GM18502 (cell line): ENCODE results near the gene ABL2.

ENCODE experiments used
- ATAC-seq: cut with Tn5 transposase; IDR thresholded peaks from one replicate; pipeline ENCODE4 v1.9.1; 2021; ENCODE audit warnings: mild to moderate bottlenecking; ENCODE audit not compliant: unreplicated experiment, poor library complexity

ABL2 gene

GRCh38 chr1:179103999-179104398 is 125.5 kb downstream of the ABL2 start:
- no peak for ATAC-seq

GRCh38 chr1:179101566-179101965 is 127.9 kb downstream of the ABL2 start:
- ATAC-seq, result no peak

GRCh38 chr1:179099891-179100290 is 129.6 kb downstream of the ABL2 start:
- no peak for ATAC-seq

DNA sequence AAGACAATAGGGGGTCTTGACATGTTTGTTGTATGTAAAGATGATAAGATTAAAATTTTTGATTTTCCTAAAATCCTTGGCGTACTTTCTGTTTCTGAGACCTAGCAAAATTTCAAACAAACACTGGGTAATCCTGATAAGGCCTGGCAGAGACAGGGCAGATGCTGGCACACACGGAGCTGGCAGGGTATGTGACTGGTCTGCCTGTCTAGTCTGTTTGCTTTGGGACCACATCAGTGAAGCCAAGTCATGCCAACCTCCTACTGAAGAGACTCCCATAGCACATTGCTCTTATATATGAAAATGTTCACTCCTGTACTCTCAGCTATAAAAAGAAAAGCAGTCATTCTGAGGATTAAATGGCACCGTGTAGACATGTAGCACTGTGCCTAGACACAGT is 133.6 kb downstream of the ABL2 start:
- no peak for ATAC-seq

DNA sequence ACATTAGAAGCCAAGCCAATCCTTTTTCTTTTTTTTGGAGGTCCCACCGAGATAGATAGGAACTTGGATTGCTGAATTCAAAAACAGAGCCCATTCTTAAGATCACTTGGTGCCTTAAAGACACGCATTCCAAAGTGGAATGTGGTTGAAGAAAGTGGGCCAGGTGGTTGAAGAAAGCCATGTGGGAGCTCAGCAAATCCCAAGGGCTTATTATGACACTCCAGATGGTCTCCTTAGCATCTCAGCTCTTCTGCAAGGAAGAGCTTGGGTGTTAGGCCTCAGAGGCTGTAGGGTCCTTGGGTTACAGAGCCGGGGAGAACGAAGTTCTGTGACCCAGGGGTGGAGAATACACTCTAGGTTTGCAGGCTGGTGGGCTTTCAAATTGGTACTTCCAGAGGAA is 134.1 kb downstream of the ABL2 start:
- no peak for ATAC-seq

DNA sequence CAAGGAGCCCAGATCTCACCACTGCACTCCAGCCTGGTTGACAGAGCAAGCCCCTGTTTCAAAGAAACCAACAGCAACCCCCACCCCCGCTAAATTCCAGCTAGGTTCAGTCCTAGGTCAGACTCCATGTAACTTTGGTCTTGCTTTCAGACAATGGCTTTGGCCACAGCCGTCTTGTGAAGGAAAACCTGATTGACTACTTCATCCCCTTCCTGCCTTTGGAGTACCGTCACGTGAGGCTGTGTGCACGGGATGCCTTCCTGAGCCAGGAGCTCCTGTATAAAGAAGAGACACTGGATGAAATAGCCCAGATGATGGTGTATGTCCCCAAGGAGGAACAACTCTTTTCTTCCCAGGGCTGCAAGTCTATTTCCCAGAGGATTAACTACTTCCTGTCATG is 134.7 kb downstream of the ABL2 start:
- ATAC-seq, result no peak

DNA sequence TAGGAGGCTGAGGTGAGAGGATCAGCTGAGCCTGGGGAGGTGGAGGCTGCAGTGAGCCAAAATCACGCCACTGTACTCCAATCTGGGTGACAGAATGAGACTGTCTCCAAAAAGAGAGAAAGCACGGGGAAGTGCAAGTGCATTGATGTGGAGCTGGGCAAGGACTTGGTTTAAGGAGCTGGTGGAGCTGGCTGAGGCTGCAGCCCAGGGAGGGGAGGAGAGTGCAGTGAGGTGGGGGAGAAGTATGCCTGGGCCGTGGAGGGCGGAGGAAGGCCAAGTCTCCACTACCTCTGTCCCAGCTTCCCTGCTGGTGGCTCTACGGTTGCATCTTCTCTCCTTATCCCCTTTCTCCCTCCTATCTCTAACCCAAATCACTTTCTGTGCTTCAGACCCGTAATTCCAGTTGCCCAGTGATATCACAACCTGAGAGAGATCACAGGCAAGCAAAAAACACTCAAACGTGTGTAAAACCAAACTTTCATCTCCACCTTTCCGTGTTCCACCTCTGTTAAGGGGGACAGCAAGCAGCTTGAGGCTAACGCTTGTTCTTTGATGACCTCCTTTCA is 136.5 kb downstream of the ABL2 start:
- no peak for ATAC-seq

DNA sequence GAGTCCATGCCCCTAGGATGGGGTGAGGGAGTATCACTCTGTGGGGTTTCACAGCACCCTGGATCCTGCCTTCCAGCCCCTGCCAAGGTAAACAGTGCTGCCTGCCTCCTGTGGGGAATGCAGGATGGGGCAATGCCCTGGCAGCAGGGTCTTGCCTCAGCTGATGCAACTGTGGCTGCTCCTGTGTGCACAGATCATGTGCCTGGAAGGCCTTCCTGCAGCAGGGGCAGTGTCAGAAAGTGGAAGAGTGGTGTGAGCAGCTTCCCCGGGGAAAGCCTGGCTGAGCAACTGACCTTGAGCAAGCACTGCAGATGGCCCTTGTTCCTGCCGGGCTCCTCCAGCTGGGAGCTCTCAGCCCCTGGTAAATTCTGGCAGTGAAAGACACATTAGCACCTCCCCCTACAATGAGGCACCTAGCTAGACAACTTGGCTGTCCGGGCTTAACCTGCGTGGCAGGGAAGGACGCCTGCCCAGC is 137.7 kb downstream of the ABL2 start:
- no peak for ATAC-seq

DNA sequence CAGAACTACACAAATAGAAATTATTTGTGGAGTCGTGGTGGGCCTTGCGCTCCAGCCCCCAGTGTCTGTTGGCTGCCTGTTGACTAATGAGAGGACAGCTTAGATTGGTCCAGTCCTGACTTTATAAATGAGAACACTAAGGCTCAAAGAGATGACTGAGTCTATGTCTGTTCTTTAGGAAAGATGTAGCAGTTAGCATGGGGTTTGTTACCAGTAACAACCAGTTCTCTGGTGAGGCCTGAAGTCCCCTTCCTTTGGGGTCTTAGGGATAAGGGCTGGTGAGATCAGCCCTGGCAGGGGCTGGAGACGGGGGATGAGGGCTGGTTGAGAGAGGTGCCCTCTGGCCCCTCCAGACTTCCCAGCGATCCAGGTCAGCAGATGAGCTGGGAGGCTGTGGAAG is 138.6 kb downstream of the ABL2 start:
- no peak for ATAC-seq

DNA sequence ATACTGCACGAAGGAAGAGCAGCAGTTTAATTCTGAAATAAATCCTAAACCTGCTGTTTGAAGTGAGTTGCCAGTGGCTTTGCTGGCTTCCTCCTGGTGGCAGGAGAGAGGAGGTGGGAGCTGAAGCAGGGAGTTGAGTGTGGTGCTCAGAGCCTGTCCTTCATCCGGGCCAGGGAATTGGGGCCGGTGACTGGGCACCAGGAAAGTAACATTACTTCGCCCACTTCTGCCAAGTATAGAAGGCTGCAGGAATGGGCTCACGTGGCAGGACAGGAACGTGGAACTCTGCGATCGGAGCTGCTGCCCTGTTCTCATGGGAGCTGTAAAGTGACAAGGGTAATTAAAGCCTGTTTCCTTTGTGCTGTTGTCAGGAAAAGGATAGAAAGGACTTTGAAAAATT is 139.0 kb downstream of the ABL2 start:
- ATAC-seq, result no peak

DNA sequence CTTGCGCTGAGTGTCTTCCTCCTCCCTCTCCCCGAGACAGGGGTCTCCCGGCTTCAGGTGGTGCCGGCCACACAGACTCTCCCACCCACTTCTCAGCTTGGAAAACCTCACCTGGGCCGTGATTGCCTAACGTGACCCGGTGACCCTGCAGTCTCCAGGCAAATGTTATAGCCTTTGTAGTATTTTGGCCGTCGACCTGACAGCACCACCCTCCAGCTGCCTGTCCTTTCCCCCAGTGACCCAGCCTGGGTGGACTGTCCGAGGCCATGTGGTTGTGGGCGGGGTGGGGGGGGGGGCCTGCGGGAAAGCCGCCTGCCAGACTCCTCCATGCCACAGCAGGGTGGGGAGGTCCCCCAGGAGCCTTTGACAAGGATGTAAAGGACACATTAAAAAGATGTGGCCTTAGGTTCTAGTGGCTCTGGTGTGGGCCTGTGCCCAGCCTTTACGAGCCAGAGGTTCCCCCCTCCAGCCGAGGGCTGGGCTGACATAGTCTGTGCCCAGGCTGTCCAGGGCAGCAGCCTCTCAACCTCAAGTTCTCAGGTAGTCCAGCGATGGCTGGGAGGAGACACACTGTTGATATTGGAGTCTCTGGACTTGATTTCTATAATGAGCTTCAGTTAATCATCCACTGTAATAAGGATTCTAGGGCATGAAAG is 139.5 kb downstream of the ABL2 start:
- ATAC-seq, result no peak

GRCh38 chr1:179087665-179088064 is 141.8 kb downstream of the ABL2 start:
- ATAC-seq, result no peak

DNA sequence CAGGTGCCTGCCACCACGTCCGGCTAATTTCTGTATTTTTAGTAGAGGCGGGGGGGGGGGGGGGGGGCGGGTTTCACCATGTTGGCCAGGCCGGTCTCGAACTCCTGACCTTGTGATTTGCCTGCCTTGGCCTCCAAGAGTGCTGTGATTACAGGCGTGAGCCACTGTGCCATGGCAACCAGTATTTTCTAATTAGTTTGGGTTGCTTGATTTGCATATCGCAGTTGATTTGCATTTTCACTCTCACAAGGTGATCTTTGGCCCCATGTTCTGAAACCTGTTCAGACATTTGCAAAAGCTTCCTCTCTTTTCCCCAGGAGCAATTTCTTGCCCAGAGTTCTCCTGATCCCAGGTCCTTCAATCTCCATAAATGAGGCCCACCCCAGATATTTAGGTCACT is 145.9 kb downstream of the ABL2 start:
- ATAC-seq, result no peak

DNA sequence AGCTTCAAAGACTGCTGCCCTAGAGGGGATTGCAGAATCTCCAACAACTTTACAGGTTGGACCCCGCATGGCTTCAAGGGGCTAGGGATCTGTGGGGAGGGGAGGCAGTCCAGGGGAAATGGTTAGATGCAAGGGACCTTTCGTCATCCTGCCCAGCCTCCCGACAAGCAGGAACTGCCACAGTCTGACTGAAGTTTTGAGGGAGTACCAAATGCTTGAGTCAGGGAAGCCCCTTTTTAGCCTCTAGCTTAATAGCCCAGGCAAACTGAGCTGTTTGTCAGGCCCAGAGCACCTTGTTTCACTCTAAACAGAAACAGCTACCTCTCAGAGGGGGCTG is 146.5 kb downstream of the ABL2 start:
- no peak for ATAC-seq

DNA sequence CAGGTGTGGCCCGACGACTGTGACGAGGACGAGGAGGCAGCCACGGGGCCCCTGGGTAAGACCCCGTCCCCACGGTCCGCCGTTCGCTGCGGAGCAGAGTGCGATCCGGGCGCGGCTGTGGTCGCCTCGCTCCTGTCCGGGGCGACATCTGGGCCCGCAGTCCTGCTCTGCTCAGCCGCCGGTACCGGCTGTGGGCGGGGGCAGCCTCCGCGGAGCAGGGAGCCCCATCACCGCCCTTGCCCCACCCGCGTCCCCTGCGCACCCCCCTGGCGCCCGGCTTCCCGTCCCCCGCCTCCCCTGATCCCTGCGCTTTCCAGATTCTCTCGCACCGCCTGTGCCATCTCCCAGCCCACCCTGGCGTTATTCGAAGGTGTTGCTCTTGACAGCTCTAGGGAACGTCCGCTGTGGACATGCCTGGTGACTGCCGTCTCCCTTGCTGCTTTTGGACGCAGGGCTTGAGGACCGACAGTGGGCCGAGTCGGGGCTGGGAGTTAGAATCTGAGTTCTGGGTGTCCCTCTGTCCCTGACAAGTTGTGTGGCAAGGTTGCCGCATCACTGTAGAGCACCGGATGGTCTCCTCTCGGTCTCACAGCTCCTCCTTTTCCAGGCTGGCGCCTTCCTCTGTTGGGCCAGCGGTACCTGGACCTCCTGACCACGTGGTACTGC is 147.0 kb downstream of the ABL2 start:
- ATAC-seq, result peak; percentile 23

- peak; percentile 87 for ATAC-seq
Measured at GRCh38 chr1:179081687-179082332, 147.7 kb downstream of the ABL2 start, which contains the start of gene TOR3A. Gene TOR3A, plus strand, starts transcription at chr1:179082070. Its CDS starts 59 bp downstream, at chr1:179082129.

- ATAC-seq, result no peak
Measured at GRCh38 chr1:179080866-179081686, 148.4 kb downstream of the ABL2 start.

- ATAC-seq, result peak; percentile 21
Measured at GRCh38 chr1:179079113-179079761, 150.2 kb downstream of the ABL2 start.

DNA sequence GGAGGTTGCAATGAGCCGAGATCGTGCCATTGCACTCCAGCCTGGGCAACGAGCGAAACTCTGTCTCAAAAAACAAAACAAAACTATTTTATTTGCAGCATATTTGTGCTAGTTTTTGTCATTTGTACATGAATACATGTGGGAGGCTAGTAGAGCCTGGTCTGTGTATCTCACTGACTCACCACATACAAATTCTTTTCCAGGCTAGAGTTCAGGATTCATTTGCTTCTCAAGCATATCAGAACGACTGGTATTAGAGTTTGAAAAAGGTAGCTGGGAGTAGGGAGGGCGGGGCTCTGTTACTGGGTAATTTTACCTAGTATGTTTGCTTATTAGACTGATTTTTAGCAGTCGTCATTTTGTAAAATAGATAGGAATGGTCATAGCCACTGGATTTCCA is 152.1 kb downstream of the ABL2 start:
- ATAC-seq, result no peak

DNA sequence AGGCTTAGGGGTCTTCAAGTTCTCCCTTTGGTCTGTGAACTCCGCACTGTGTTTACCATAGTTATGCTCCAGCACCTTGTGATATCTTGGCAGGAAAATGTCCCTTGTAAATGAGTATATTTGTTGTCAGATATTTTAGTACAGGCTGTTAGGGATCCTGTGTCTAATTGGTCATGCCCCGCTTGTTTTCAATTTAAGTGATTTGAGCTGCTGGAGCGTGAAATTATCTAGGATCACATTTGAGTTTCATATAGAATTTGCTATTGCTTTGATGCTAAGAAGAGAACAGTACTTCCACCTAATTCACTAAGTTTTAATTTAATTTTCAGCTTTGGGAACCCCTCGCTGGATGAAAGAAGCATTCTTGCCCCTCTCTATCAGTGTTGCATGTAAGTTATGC is 163.0 kb downstream of the ABL2 start:
- no peak for ATAC-seq
